K562 (cell line): ENCODE data around the gene PPL. TPM values are rescaled to one million over a fixed set of nuclear protein-coding genes. Genes with fewer than 3 reads are reported as not detected.

ENCODE experiments used
- ATAC-seq: fragments of 200-7000 bp; cut with Tn5 transposase; 3 replicates; pipeline ENCODE4 v1.9.1; 2020; ENCODE audit warnings: moderate library complexity
- BruUV-seq: library from RNA; stranded (reverse); fragments of 400-500 nt; replicated peaks from 2 replicates; lab custom pipeline; 2021; lab: Mats Ljungman, UMichigan
- CTCF ChIA-PET: fragments of 300-600 bp; formaldehyde crosslinking; extraction: SDS; loops from one replicate; lab custom pipeline; 2021; ENCODE audit warnings: low intra/inter-chr PET ratio; lab: Yijun Ruan, JAX
- POLR2A ChIA-PET: fragments of 300-600, 350-650 bp; sonication (Branson Sonifier 250); formaldehyde crosslinking; extraction: SDS; loops from one replicate; lab custom pipeline; 2021; ENCODE audit warnings: antibody characterized with exemption, inconsistent platforms; lab: Yijun Ruan, JAX
- DNase-seq, 4 experiments: peaks; one replicate each; pipeline versions ENCODE4 v3.0.0 to v3.0.0-alpha.2; 2011 to 2018; ENCODE audit warnings: low spot score in 3 of 4, mixed read lengths in 3 of 4; ENCODE audit errors: extremely low read depth in 1 of 4
- FAIRE-seq: peaks from 2 replicates; lab custom pipeline; 2011; peaks lifted over from hg19 to GRCh38; lab: Jason Lieb, UNC
- H2AFZ ChIP-seq: 2 replicates; pipeline ENCODE4 v1.6.0; 2011; ENCODE audit warnings: low read depth, low read length, control low read depth, inconsistent platforms
- H3K27ac ChIP-seq: fragments of 200-600 bp; 3 replicates; pipeline ENCODE4 v1.8.0; 2011; ENCODE audit warnings: low read depth, mild to moderate bottlenecking, control low read depth, inconsistent platforms, low read length, moderate library complexity, mixed read lengths; ENCODE audit errors: extremely low read depth
- H3K27me3 ChIP-seq, 2 experiments: fragments of 300-600 bp in 1 of 2; 2 replicates in 1 of 2; 3 replicates in 1 of 2; pipeline versions ENCODE4 v1.6.0 to v1.8.0; 2011; ENCODE audit warnings: inconsistent platforms in 2 of 2, low read length in 2 of 2, mild to moderate bottlenecking in 1 of 2, mixed read lengths in 1 of 2, moderate library complexity in 1 of 2; ENCODE audit not compliant: control insufficient read depth in 2 of 2, insufficient read depth in 2 of 2
- H3K36me3 ChIP-seq: fragments of 300-600 bp; 3 replicates; pipeline ENCODE4 v1.8.0; 2011; ENCODE audit warnings: mild to moderate bottlenecking, low read length, inconsistent platforms; ENCODE audit not compliant: control insufficient read depth, insufficient read depth
- H3K4me1 ChIP-seq, 2 experiments: fragments of 200-600 bp in 1 of 2; replicated peaks in 1 of 2; 2 replicates in 1 of 2; 3 replicates in 1 of 2; pipeline versions ENCODE4 v1.5.1 to v1.8.0; 2011; ENCODE audit warnings: inconsistent platforms in 2 of 2, low read length in 2 of 2, mild to moderate bottlenecking in 1 of 2, mixed read lengths in 1 of 2, moderate library complexity in 1 of 2; ENCODE audit not compliant: control insufficient read depth in 2 of 2, insufficient read depth in 2 of 2
- H3K4me2 ChIP-seq: 2 replicates; pipeline ENCODE4 v1.6.1; 2011; ENCODE audit warnings: low read length, control low read depth, inconsistent platforms, mixed read lengths; ENCODE audit not compliant: insufficient read depth
- H3K4me3 ChIP-seq: fragments of 200-600 bp; sonication (generic), shearing (Covaris generic); 2 replicates; pipeline ENCODE4 v1.5.1; 2016; ENCODE audit warnings: control low read depth, inconsistent platforms
- H3K79me2 ChIP-seq: fragments of 200-600 bp; 3 replicates; pipeline ENCODE4 v1.8.0; 2011; ENCODE audit warnings: low read length, inconsistent platforms; ENCODE audit not compliant: control insufficient read depth, insufficient read depth
- H3K9ac ChIP-seq, 2 experiments: 2 replicates each; pipeline versions ENCODE4 v1.6.0 to v1.6.1; 2011; ENCODE audit warnings: low read depth in 2 of 2, low read length in 2 of 2, control low read depth in 1 of 2, inconsistent platforms in 1 of 2, mild to moderate bottlenecking in 1 of 2, mixed read lengths in 1 of 2; ENCODE audit not compliant: insufficient read depth in 1 of 2
- H3K9me1 ChIP-seq: one replicate; pipeline ENCODE4 v1.6.0; 2011; ENCODE audit warnings: inconsistent platforms, mild to moderate bottlenecking, low read length, moderate library complexity; ENCODE audit not compliant: control insufficient read depth, insufficient read depth
- H3K9me3 ChIP-seq: replicated peaks from 2 replicates; pipeline ENCODE4 v1.5.1; 2011; ENCODE audit warnings: low read depth, low read length, inconsistent platforms; ENCODE audit not compliant: control insufficient read depth, insufficient read depth
- H4K20me1 ChIP-seq: replicated peaks from 2 replicates; pipeline ENCODE4 v1.6.1; 2011; ENCODE audit warnings: low read length, inconsistent platforms, mixed read lengths; ENCODE audit not compliant: control insufficient read depth, insufficient read depth
- BRF1 ChIP-seq: IDR thresholded peaks from 3 replicates; pipeline ENCODE4 v1.6.1; 2011; ENCODE audit warnings: borderline replicate concordance, mild to moderate bottlenecking; ENCODE audit not compliant: insufficient read length; ENCODE audit errors: extremely low read depth
- CREM ChIP-seq: IDR thresholded peaks from 2 replicates; pipeline ENCODE4 v1.6.1; 2014; ENCODE audit warnings: antibody characterized with exemption, low read depth
- IFI16 ChIP-seq: fragments of 250-450 bp; sonication (Bioruptor Pico); IDR thresholded peaks from 2 replicates; pipeline ENCODE4 v2.1.2; 2022; ENCODE audit warnings: mild to moderate bottlenecking, inconsistent platforms
- ZNF561 ChIP-seq: fragments of 450-650 bp; formaldehyde crosslinking; conservative IDR thresholded peaks from 2 replicates; pipeline ENCODE4 v1.4.0; 2020; ENCODE audit warnings: mild to moderate bottlenecking, moderate library complexity
- WGBS: fragments of 100-300 bp; shearing (Covaris generic); methylation state at CpG from one replicate; pipeline ENCODE4 v1.1.6; 2016; ENCODE audit warnings: low coverage, mixed read lengths; ENCODE audit not compliant: insufficient coverage; ENCODE audit errors: missing lambda C conversion rate; 5-methylcytosine and 5-hydroxymethylcytosine counted together
- in situ Hi-C: fragments of 300-500 bp; cut with MboI; formaldehyde crosslinking; loops from 4 replicates; pipeline ENCODE4 v1.15.0; 2018; ENCODE audit warnings: inconsistent platforms, mixed read lengths
- intact Hi-C: fragments of 100-400 bp; cut with micrococcal nuclease; formaldehyde crosslinking; loops from 2 replicates; pipeline ENCODE4 v1.14.2; 2022
- polyA plus RNA-seq, 8 experiments: library from polyadenylated mRNA; depleted of rRNA in 4 of 8; stranded (reverse) in 5 of 8; unstranded in 3 of 8; fragments of >200 nt; fragmentation: Nextera tagmentation in 2 of 8; fragmentation: Illumina TruSeq in 1 of 8; extraction: Ambion mirVana in 2 of 8; extraction: Trizol in 1 of 8; gene quantifications; 2 replicates each; pipeline versions ENCODE4 v1.2.1 to v1.2.3, GENCODE V29; 2011 to 2014; ENCODE audit warnings: inconsistent platforms in 1 of 8, missing spikeins in 1 of 8
- total RNA-seq, 7 experiments: library from RNA; depleted of rRNA in 6 of 7; stranded (reverse); fragments of >200 nt in 6 of 7; fragmentation: Illumina TruSeq in 2 of 7; extraction: Trizol in 2 of 7; gene quantifications; 2 replicates each; pipeline versions ENCODE4 v1.2.1 to v1.2.3, GENCODE V29; 2011 to 2021; ENCODE audit warnings: low replicate concordance in 1 of 7
- TF ChIP-seq, protein P1 (sequence below): fragments of 250-450 bp; sonication (Bioruptor Pico); IDR thresholded peaks from 2 replicates; pipeline ENCODE4 v1.4.0; 2020; ENCODE audit warnings: mild to moderate bottlenecking
- TF ChIP-seq, protein P2 (sequence below), 2 experiments: fragments of 450-650 bp; IDR thresholded peaks; 2 replicates each; pipeline ENCODE4 v1.6.1; 2016; ENCODE audit warnings: mild to moderate bottlenecking in 2 of 2, borderline replicate concordance in 1 of 2, low read depth in 1 of 2, moderate library complexity in 1 of 2
- TF ChIP-seq, protein P3 (sequence below): fragments of 450-650 bp; IDR thresholded peaks from 2 replicates; pipeline ENCODE4 v1.6.1; 2016; ENCODE audit warnings: antibody characterized with exemption
- TF ChIP-seq, protein P4 (sequence below): fragments of 200-800 bp; sonication (Bioruptor generic); IDR thresholded peaks from 2 replicates; pipeline ENCODE4 v1.6.1; 2017; ENCODE audit warnings: missing genetic modification characterization, missing compliant biosample characterization

The PPL gene
- total and polyA plus RNA-seq, 9 of the 15 experiments (the other 6 are each of a cell fraction or from before 2014, with no cell fraction given): 0.01 to 0.15 (median 0.07) TPM; not detected in 3

DNA sequence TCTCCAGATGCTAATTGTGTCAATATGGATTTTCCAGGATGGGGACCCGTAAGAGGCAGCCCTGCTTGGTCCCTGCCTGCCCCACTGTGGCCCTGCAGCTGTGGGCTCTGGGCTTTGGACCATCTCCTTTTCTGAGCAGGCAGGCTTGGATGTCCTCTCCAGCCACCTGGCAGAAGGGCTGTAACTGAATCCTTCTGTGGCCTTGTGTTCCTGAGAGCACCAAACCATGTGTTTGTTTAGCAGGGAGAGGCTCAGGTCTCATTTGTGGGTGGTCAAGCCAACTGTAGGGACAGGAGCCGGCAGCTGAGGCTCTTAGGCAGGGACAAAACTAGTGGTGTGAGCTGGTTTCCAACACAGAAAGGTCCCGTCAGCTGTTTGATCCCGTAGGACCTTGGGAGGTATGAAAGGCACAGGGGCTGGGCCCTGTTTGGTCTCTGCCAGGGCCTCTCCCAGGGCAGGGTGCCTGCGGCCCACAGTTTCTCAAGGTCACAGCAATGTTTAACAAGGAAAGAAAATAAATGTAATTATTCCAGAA is 39.7 kb upstream of the PPL start:
- peaks cover 15 to 28% of the 10 kb centered on the region in 2 experiments; a peak in 3 of 5 replicates for H3K27me3 ChIP-seq
- intact Hi-C loops (no loop called here), in situ Hi-C loops (no loop called here)
- 21% methylated on average over 5 of the region's 5 CpGs for WGBS
- peaks cover 0 to 8% of the 10 kb centered on the region in 2 experiments; a peak in 3 of 5 replicates for H3K4me1 ChIP-seq
- ATAC-seq (no peak), FAIRE-seq (no peak), DNase-seq (no peak)
- BruUV-seq: no TSS peak
- no peaks in the 10 kb centered on the region for H3K9me1 ChIP-seq
- TF ChIP-seq, protein P1, sequence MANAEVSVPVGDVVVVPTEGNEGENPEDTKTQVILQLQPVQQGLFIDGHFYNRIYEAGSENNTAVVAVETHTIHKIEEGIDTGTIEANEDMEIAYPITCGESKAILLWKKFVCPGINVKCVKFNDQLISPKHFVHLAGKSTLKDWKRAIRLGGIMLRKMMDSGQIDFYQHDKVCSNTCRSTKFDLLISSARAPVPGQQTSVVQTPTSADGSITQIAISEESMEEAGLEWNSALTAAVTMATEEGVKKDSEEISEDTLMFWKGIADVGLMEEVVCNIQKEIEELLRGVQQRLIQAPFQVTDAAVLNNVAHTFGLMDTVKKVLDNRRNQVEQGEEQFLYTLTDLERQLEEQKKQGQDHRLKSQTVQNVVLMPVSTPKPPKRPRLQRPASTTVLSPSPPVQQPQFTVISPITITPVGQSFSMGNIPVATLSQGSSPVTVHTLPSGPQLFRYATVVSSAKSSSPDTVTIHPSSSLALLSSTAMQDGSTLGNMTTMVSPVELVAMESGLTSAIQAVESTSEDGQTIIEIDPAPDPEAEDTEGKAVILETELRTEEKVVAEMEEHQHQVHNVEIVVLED (CRISPR knock-in tag): no peak
- TF ChIP-seq IFI16: no peak
- TF ChIP-seq, protein P2, sequence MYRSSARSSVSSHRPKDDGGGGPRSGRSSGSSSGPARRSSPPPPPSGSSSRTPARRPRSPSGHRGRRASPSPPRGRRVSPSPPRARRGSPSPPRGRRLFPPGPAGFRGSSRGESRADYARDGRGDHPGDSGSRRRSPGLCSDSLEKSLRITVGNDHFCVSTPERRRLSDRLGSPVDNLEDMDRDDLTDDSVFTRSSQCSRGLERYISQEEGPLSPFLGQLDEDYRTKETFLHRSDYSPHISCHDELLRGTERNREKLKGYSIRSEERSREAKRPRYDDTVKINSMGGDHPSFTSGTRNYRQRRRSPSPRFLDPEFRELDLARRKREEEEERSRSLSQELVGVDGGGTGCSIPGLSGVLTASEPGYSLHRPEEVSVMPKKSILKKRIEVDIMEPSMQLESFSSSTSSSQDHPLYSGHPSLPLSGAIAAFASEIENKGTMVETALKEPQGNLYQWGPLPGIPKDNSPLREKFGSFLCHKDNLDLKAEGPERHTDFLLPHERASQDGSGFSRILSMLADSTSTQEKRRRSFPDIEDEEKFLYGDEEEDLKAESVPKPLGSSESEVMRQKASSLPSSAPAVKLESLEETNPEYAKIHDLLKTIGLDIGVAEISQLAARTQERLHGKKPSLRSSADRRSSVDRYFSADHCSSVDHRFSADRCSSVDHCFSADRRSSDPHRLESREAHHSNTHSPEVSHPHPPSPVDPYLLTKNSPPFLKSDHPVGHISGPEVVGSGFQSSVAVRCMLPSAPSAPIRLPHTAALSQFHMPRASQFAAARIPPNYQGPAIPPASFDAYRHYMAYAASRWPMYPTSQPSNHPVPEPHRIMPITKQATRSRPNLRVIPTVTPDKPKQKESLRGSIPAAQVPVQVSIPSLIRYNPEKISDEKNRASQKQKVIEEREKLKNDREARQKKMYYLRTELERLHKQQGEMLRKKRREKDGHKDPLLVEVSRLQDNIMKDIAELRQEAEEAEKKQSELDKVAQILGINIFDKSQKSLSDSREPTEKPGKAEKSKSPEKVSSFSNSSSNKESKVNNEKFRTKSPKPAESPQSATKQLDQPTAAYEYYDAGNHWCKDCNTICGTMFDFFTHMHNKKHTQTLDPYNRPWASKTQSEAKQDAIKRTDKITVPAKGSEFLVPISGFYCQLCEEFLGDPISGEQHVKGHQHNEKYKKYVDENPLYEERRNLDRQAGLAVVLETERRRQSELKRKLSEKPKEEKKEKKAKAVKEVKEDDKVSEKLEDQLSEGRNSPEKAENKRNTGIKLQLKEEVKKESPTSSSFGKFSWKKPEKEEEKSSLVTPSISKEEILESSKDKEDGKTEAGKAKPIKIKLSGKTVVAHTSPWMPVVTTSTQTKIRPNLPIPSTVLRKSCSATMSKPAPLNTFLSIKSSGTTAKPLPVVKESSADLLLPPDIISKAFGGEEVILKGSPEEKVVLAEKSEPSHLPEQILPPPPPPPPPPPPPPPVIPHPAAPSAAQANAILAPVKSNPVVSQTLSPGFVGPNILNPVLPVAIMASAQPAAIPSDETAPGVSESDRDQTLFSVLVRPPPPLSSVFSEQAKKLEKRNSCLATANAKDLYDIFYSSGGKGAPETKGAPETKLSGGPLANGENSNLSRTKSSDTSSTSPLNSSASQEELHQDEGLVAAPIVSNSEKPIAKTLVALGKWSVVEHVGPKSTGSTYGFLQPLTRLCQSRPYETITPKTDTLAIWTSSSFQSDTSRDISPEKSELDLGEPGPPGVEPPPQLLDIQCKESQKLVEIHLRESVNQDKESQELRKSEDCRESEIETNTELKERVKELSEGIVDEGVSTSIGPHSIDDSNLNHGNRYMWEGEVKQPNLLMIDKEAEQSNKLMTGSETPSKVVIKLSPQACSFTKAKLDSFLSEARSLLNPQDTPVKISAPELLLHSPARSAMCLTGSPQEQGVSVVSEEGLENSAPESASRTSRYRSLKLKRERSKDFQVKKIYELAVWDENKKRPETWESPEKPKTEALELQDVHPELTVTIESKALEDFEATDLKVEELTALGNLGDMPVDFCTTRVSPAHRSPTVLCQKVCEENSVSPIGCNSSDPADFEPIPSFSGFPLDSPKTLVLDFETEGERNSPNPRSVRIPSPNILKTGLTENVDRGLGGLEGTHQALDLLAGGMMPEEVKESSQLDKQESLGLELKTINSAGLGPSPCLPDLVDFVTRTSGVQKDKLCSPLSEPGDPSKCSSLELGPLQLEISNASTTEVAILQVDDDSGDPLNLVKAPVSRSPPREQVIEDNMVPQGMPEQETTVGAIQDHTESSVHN (IDR thresholded peaks at IDR 0.05; ENCODE audit: borderline replicate concordance in 1 of 2, low read depth in 1 of 2): no peak
- TF ChIP-seq, protein P3, sequence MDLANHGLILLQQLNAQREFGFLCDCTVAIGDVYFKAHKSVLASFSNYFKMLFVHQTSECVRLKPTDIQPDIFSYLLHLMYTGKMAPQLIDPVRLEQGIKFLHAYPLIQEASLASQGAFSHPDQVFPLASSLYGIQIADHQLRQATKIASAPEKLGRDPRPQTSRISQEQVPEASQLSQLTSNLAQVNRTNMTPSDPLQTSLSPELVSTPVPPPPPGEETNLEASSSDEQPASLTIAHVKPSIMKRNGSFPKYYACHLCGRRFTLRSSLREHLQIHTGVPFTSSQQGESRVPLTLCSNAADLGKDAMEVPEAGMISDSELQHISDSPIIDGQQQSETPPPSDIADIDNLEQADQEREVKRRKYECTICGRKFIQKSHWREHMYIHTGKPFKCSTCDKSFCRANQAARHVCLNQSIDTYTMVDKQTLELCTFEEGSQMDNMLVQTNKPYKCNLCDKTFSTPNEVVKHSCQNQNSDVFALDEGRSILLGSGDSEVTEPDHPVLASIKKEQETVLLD: no peak
- TF ChIP-seq BRF1: no peak
- TF ChIP-seq CREM: no peak
- no peak for TF ChIP-seq ZNF561 (CRISPR knock-in tag)
- TF ChIP-seq, protein P4, sequence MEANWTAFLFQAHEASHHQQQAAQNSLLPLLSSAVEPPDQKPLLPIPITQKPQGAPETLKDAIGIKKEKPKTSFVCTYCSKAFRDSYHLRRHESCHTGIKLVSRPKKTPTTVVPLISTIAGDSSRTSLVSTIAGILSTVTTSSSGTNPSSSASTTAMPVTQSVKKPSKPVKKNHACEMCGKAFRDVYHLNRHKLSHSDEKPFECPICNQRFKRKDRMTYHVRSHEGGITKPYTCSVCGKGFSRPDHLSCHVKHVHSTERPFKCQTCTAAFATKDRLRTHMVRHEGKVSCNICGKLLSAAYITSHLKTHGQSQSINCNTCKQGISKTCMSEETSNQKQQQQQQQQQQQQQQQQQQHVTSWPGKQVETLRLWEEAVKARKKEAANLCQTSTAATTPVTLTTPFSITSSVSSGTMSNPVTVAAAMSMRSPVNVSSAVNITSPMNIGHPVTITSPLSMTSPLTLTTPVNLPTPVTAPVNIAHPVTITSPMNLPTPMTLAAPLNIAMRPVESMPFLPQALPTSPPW (CRISPR knock-in tag): no peak
- H3K27ac ChIP-seq: no peak overlapping the region
- no peaks in the 10 kb centered on the region for H3K79me2 ChIP-seq
- no peaks in the 10 kb centered on the region for H3K36me3 ChIP-seq
- CTCF ChIA-PET: no interaction called here
- no peak overlapping the region for H3K9ac ChIP-seq
- POLR2A ChIA-PET: no interaction called here
- no peak overlapping the region for H2AFZ ChIP-seq
- no peak overlapping the region for H3K4me2 ChIP-seq
- H3K9me3 ChIP-seq: no peaks in the 10 kb centered on the region
- H3K4me3 ChIP-seq: no peak overlapping the region
- H4K20me1 ChIP-seq: 0 out of 2 replicates have a peak, but pooled peaks cover 7% of the 10 kb centered on the region
